IPS-NIHi7 (cell line): ENCODE results near the gene IRF2.
A peak's percentile ranks its signal among the peaks of the same experiment; 100 is the strongest.
"Not testable (repeated sequence)": the region's sequence is repeated elsewhere in the genome, so short reads cannot be mapped to it uniquely, and the experiment has no call there.

ENCODE experiments used
- DNase-seq: peaks from one replicate; pipeline ENCODE4 v3.0.0; 2012; ENCODE audit warnings: mixed read lengths; ENCODE audit errors: extremely low spot score

The IRF2 gene

GRCh38 chr4:184347251-184348239 is 126.8 kb downstream of the IRF2 start:
- DNase-seq = peak; percentile 90

DNA sequence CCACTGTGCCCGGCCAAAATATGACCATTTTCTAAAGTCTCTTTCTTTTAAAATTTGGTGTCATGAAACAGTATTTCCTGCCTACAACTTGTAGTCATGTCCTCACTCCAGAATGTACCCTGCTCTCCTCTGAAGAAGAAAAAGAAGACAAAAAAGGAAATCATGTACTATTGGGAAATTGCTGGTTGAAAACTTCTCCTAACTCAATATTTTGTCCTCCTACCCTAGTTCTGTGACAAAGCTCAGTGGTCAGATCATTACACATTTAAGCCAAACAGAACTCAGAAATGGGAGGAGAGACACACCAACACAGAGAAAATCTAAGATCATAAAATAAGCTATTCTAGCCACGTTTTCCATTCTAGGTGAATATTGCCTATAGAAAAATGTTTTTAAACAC is 127.7 kb downstream of the IRF2 start:
- DNase-seq = no peak

GRCh38 chr4:184346273-184346672 is 128.1 kb downstream of the IRF2 start:
- DNase-seq = not testable (repeated sequence)

DNA sequence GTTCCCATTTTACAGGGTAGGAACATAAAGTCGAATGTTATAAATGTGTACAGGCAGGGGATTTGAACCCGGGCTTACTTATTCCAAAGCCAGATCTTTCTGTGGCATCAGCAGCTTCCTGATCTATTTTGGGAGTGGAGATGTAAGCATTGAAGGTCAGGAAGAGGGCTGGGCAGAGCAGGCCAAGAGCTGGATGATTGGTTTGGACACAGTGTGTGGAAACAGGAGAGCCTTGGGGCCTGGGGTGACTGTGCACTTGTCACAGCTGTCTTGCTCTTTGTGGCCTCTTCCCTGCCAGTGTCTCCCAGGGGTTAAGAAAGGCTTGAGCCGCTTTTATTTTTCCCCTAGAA is 128.8 kb downstream of the IRF2 start:
- no peak for DNase-seq

DNA sequence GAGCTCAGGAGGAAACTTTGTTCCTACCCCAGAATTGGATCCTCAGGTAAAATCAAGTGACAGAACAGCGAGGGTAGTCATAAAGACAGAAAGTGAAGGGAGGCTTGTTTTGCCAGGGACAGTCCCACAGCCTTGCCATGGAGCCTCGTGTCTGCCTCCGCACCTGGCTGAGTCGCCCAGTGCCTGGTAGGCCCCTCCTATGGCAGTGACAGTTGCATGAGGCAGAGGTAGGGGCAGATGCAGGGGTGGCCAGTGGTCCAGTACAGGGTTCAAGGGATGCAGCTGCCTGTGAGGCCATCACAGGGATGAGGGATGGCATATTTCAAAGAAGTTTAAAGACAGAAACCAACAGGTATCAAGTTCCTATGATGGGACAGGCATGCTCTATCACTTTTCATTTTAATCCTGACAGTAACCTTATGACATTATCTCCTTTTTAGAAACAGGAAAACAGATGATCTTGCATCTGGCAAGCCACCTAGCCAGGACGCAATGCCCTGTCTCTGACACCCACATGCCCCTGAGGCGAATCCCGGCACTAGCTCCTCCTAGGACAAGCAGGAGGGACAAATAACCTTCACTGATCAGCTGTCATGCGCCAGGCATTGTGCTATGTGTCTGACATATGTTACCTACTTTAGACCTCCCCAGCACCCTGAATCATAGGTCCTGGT is 129.3 kb downstream of the IRF2 start:
- DNase-seq = no peak

DNA sequence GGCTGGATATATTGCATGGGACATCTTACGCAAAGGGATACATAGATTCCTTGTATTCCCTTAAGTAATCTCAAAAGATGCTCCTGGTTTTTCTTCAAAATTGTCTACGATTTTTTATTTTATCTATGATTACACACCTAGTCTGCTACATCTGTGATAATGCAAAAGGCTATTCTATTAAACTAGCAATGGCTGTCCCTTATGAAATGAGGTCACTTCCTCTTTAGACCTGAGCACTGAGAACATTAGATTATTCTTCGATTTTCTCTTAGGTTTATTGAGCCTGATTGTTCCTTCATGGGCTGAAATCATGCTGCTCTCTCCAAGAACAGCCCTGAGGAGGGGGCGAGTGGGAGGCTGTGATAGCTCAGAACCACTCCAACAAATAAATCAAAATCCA is 129.9 kb downstream of the IRF2 start:
- no peak for DNase-seq

- peak; percentile 82 for DNase-seq
These were observed 130.7 kb downstream of the IRF2 start for GRCh38 chr4:184343502-184344177.

DNA sequence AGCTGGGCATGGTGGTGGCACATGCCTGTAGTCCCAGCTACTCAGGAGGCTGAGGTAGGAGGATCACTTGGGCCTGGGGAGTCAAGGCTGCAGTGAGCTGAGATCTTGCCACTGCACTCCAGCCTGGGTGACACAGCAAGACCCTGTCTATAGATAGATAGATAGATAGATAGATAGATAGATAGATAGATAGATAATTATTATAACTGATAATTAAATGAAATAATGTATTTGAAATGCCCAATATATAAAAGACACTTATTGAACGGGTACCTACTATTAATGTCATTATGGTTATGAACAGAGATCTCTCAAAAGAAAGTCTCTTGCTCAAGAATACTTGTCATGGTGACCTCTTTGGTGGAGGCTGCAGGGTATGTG is 131.5 kb downstream of the IRF2 start:
- DNase-seq = not testable (repeated sequence)

DNA sequence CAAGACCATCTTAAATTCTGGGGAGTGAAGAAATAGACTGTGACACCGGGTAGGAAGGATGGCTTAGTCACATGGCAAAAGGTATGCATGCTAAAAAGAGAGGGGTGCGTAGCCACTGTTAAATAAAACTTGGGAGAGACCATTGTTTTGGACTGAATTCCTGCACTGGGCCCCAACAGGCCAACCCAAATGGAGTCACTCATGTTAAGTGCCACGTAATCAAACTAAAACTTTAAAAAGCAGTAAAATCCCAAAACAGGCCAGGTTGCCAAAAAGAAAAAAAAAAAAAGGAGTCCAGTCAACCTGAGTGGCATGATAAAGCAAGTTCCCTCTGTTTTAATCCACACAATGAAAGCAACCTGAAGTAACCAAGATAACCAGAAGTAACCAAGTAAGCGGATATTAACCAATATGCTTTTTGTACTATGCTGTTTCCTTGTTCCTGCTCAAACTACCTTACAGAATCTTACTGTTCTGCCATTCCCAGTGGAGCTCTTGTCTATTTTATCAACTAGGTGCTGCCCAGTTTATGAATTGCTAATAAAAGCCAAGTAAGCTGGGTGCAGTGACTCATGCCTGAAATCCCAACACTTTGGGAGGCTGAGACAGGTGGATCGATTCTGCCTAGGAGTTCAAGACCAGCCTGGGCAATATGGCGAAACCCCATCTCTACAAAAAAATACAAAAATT is 132.0 kb downstream of the IRF2 start:
- DNase-seq = no peak

GRCh38 chr4:184339398-184340193 is 134.8 kb downstream of the IRF2 start:
- not testable (repeated sequence) for DNase-seq

GRCh38 chr4:184337907-184338306 is 136.4 kb downstream of the IRF2 start:
- DNase-seq = no peak
